GM10266 (cell line): Measurements from ENCODE around the gene MKKS.

ENCODE experiments used
- DNase-seq: peaks from one replicate; pipeline ENCODE4 v3.0.0; 2012; ENCODE audit errors: extremely low spot score
- TF ChIP-seq, protein P1 (sequence below): IDR thresholded peaks from 2 replicates; pipeline ENCODE4 v1.5.1; 2012; ENCODE audit warnings: mild to moderate bottlenecking, low read depth; ENCODE audit not compliant: control insufficient read depth, insufficient read depth; ENCODE audit errors: missing control alignments

The MKKS gene

GRCh38 chr20:10436053-10436699 is 2.2 kb upstream of the MKKS start:
- DNase-seq, result no peak
- TF ChIP-seq, protein P1, sequence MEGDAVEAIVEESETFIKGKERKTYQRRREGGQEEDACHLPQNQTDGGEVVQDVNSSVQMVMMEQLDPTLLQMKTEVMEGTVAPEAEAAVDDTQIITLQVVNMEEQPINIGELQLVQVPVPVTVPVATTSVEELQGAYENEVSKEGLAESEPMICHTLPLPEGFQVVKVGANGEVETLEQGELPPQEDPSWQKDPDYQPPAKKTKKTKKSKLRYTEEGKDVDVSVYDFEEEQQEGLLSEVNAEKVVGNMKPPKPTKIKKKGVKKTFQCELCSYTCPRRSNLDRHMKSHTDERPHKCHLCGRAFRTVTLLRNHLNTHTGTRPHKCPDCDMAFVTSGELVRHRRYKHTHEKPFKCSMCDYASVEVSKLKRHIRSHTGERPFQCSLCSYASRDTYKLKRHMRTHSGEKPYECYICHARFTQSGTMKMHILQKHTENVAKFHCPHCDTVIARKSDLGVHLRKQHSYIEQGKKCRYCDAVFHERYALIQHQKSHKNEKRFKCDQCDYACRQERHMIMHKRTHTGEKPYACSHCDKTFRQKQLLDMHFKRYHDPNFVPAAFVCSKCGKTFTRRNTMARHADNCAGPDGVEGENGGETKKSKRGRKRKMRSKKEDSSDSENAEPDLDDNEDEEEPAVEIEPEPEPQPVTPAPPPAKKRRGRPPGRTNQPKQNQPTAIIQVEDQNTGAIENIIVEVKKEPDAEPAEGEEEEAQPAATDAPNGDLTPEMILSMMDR, result no peak

GRCh38 chr20:10434832-10435812 is 1.1 kb upstream of the MKKS start, which contains the start of gene SLX4IP:
SLX4IP (plus strand) TSS chr20:10435305; CDS start chr20:10458205, 22,900 bp downstream.
- TF ChIP-seq, protein P1, result no peak
- DNase-seq, result peak; percentile 80

DNA sequence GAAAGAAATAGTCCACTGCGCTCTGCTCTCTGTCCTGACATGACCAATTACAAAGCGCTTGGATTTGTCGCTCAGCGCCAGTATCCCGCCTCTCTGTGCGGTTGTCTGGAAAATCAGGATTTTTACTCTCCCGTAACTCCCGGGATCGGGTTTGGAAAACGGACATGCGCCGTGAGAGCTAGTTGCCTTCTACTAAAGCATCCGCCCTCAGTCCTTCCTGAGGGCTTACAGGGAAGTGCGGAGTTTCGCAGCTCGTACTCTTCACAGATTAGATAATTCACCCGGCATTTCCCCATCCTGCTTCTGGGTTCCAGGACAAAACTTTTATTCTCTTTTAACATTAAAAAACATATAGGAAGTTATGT is 427 bp upstream of the MKKS start:
- DNase-seq, result peak; percentile 56
- TF ChIP-seq, protein P1, result no peak

GRCh38 chr20:10433014-10433622 is 904 bp downstream of the MKKS start:
- no peak for DNase-seq
- TF ChIP-seq, protein P1, result no peak

DNA sequence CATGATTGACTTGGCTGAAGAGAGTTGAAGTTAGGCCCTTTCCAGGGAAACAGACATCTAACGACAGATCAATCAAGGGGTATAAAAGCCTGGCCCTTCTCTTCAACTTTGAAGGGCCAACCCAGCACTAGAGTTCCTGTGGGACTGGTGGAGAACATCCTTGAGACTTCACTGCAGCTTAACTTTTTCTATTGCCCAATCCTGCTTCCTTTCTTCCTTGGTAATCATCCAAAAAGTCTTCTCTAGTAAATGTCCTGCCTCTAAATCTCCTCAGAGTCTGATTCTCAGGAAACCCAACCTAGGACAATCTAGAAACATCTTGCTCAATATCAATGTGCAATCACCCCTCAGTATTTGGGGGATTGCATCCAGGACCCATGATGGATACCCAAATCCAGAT is 1.9 kb downstream of the MKKS start:
- TF ChIP-seq, protein P1, result no peak
- no peak for DNase-seq

GRCh38 chr20:10430704-10431103 is 3.3 kb downstream of the MKKS start:
- no peak for DNase-seq
- TF ChIP-seq, protein P1, result no peak

- TF ChIP-seq, protein P1, result no peak
- no peak for DNase-seq
These were observed 4.0 kb downstream of the MKKS start for GRCh38 chr20:10430000-10430466.
